HG03060 (cell line): ENCODE data around the gene TSKU.

Source experiments
- ATAC-seq: cut with Tn5 transposase; IDR thresholded peaks from one replicate; pipeline ENCODE4 v1.9.1; 2021; ENCODE audit warnings: low read depth, moderate number of reproducible peaks; ENCODE audit not compliant: unreplicated experiment

The TSKU gene

DNA sequence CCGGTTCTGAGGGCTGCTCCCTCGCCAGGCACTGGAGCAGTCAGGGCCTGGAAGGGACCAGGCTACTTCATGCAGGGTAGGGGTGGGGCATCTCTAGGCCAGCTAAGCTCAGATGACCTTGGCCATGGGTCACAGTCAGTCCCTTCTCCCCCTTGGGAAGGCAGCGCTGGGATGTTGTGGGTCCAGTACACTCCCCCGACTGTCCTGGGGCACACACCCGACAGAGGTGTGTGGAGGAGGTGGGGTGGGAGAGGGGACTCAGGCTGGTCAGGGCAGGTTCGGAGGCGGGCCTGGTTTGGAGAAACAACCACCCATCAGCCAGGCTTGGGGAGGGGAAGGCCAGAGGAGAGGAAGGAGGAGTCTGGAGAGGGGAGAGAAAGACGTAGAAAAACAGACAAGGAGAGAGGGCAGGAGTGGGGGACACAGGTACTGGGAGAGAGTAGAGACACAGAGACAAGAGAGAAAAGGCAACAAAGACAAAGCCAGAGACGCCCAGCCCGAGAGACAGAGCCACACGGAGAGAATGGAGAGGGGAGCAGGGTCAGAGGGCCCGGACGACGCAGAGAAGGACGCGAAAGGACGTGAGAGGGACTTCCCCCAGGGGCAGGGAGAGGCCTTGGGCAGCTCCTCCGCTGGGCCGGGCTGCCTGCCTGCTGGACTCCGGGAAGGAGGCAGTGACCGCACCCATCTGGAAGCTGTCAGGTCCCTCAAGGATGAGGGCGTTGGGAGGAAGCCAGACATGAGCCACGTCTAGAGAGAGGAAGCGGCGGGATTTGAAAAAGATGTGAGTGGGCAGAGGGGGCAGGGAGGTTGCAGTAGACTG, 30.6 kb upstream of the TSKU start:
- no peak for ATAC-seq

GRCh38 chr11:76753449-76753848, 29.7 kb upstream of the TSKU start:
- ATAC-seq, result no peak

DNA sequence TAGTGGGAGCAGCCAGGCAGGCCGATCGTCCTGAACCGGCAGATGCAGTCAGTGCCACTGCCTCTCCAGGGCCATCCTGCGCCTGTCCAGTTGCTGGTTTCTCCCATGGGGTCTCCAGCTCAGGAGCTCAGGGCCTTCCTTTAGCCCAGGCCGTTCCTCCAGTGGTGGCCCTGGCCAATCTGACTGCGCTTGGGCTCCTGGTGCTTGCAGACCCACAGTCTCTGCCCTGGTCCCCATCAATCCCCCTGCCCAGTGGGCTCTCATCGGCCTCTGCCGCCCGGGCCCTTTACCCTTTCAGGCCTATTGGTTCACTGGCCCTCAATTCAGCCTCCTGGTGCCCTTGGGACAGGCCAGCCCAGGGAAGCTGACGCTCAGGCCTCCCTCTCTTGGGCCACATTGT, 29.2 kb upstream of the TSKU start:
- ATAC-seq, result no peak

GRCh38 chr11:76756341-76756741, 26.8 kb upstream of the TSKU start:
- ATAC-seq, result no peak

GRCh38 chr11:76758311-76758710, 24.8 kb upstream of the TSKU start:
- no peak for ATAC-seq

GRCh38 chr11:76759092-76759491, 24.1 kb upstream of the TSKU start:
- no peak for ATAC-seq

GRCh38 chr11:76759517-76759916, 23.6 kb upstream of the TSKU start:
- no peak for ATAC-seq

DNA sequence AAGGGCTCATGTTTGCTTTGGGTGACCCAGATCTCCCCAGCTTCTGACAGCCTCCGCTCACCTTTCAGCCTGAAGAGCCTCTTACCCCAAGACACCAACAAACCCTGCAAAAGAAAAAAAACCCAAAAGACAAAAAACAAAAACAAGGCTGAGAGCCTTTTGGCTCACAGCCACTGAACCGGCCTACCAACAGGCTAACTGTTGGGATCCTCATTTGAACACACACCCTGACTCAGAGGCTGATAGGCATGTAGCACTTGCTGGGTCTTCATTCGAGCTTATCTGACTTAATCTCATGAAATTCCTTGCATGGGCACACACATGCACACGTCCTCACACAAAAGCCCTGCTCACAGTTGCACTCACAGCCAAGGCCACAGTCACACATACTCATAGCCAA, 22.9 kb upstream of the TSKU start:
- ATAC-seq, result no peak

DNA sequence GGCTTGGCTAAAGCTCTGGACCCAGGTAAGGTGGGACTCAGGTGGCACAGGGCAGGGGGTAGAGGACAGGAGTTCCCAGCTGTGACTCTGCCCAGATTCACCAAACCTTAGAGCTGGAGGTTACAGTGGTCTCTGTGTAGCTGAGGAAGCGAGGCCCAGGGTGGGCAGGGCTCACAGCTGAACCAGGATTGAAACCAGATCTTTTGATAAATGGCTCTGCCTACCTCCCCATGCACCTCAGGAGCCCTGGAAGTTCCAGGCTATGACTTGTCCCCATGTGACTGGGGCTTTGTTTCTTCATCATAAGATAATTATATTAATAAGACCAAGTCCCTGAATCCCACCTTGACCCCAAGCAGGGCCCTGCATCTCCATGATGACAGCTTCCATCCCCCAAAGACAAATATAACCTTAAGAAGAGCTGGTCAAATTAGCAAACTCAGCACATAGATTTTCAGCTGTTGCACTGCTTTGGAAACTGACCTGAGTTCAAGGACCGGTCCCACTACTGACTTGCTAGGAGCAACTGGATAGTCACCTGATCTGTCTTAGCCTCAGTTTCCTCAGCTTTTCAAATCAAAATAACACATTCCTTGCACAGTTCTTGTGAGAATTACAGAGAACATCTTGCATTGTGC, 21.3 kb upstream of the TSKU start:
- no peak for ATAC-seq

GRCh38 chr11:76762356-76762752, 20.8 kb upstream of the TSKU start:
- no peak for ATAC-seq

- ATAC-seq, result no peak
Measured at GRCh38 chr11:76762867-76763572, 20.1 kb upstream of the TSKU start.

GRCh38 chr11:76763573-76764346, 19.4 kb upstream of the TSKU start:
- no peak for ATAC-seq

- no peak for ATAC-seq
Measured at GRCh38 chr11:76764941-76765665, 18.1 kb upstream of the TSKU start.

GRCh38 chr11:76765863-76766350, 17.2 kb upstream of the TSKU start:
- ATAC-seq, result no peak

DNA sequence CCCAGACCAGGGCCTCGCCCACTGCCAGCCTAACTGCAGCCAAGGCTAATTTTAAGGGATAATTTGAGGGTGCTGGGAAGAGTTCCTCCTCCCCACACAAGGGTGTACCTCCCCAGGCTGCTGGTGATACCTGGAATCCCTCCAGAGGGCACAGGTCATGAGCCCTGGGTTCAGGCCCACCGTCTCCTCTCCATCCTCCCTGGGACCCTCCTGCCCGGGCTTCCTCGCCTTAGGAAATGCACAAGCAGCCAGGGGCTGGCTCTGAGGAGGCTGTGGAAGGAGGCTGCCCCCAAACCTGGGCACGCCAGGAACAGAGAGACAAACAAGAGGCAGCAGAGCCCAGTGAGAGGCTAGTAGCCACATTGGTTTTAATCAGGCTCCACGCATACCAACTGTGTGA, 16.6 kb upstream of the TSKU start:
- no peak for ATAC-seq

DNA sequence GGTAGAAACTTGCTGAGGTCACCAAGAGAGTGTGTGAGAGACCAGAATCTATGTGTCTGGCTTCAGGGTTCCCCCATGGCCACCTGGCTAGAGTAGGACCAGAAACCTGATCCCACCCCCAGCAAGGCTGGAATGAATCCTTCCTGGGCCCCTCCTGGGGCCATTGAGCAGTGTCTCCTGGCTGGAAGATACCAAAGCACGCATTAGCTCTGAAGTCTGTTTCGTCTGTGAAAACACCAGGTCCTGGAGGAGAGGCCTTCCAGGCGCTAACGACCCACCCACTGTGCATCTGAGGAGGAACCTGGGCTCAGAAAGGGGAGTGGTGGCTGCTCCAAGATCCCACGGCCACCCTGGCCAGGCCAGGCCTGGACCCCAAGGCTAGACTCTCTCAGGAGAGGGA, 15.5 kb upstream of the TSKU start:
- ATAC-seq, result no peak

GRCh38 chr11:76768088-76768908, 14.9 kb upstream of the TSKU start:
- no peak for ATAC-seq

DNA sequence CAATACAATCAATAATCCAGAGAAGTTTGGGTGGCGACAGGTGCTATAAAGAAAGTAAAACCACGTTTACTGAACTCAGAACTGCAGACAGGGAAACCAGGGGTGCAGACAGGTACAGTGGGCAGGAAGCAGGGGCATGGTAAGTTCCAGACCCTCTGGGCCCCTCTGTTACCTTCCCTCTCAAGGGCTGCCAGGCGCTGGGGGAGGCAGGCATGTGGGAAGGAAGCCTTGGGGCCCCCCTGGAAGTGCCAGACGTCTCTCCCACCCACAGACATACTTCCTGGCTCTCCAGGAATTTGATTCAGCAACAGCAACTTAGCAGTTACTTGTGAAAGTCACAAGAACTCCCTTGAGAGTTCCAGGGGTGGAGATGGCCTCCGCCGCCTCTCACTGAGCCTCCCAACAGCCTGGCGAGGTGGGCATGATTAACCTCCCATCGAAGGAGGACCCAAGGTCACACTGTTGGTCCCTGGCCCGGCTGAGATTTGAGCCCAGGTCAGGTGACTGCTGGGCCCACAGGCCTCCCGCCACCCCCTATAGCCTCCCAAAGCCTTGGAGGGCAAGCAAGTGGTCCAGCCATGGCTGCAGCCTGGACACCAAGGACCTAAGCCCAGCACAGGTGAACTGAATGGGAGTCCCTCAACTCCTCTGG, 14.1 kb upstream of the TSKU start:
- ATAC-seq, result no peak
